WI38 (cell line): ENCODE measurements around the gene RAI2.
"Not testable (repeated sequence)": the region's sequence is repeated elsewhere in the genome, so short reads cannot be mapped to it uniquely, and the experiment has no call there.

Source experiments
- H3K4me3 ChIP-seq: 2 replicates; pipeline ENCODE4 v1.5.1; 2011; ENCODE audit warnings: low read depth, mild to moderate bottlenecking, control low read depth, low read length
- TF ChIP-seq, protein P1 (sequence below): IDR thresholded peaks from 2 replicates; pipeline ENCODE4 v1.5.1; 2012; ENCODE audit warnings: low read depth, mild to moderate bottlenecking, control low read depth, low read length

RAI2 gene

DNA sequence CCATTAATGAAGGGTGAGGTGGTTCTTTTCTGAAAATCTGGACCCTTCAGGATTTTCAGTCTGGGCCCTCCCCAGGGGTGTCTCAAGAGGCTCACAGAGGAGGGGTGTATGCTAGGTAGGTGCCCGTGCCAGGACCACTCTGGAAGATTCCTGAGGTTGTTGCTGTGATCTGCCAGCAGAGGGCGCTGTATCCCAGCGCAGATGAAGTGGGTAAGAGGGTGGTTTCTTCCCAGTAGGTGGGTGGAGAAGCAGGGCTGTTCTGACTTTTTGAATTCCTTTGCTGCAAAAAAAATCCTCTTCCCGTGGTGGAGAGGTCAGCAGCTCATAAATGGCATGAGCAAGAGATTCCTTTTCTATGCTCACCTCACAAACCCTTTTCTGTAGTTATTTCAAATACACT, 72.7 kb downstream of the RAI2 start:
- TF ChIP-seq, protein P1, sequence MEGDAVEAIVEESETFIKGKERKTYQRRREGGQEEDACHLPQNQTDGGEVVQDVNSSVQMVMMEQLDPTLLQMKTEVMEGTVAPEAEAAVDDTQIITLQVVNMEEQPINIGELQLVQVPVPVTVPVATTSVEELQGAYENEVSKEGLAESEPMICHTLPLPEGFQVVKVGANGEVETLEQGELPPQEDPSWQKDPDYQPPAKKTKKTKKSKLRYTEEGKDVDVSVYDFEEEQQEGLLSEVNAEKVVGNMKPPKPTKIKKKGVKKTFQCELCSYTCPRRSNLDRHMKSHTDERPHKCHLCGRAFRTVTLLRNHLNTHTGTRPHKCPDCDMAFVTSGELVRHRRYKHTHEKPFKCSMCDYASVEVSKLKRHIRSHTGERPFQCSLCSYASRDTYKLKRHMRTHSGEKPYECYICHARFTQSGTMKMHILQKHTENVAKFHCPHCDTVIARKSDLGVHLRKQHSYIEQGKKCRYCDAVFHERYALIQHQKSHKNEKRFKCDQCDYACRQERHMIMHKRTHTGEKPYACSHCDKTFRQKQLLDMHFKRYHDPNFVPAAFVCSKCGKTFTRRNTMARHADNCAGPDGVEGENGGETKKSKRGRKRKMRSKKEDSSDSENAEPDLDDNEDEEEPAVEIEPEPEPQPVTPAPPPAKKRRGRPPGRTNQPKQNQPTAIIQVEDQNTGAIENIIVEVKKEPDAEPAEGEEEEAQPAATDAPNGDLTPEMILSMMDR: peak; percentile 77
- no peak overlapping the region for H3K4me3 ChIP-seq

DNA sequence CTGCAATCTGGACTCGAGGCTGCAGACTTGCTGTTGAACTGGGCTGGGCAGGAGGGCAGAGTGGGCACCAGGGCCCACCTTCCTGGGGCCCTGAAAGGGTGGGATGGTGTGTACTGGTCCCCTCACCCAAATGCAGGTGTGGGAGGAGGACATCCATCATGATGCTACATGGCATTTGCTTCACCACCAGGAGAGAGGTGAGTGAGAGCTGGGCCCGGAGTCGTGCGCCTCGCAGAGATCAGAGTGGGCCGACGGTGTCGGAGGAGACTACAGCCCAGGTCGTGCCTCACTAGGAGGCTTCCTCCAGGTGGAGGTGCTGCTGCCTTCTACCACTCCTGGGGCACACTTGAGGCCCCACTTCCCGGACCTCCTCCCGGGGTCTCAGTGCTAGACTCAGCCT, 73.5 kb downstream of the RAI2 start:
- H3K4me3 ChIP-seq: no peak overlapping the region
- TF ChIP-seq, protein P1: no peak

DNA sequence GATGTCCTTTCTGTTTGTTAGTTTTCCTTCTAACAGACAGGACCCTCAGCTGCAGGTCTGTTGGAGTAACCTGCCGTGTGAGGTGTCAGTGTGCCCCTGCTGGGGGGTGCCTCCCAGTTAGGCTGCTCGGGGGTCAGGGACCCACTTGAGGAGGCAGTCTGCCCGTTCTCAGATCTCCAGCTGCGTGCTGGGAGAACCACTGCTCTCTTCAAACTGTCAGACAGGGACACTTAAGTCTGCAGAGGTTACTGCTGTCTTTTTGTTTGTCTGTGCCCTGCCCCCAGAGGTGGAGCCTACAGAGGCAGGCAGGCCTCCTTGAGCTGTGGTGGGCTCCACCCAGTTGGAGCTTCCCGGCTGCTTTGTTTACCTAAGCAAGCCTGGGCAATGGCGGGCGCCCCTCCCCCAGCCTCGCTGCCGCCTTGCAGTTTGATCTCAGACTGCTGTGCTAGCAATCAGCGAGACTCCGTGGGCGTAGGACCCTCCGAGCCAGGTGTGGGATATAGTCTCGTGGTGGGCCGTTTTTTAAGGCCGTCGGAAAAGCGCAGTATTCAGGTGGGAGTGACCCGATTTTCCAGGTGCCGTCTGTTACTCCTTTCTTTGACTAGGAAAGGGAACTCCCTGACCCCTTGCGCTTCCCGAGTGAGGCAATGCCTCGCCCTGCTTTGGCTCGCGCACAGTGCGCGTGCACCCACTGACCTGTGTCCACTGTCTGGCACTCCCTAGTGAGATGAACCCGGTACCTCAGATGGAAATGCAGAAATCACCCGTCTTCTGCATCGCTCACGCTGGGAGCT, 74.3 kb downstream of the RAI2 start:
- not testable (repeated sequence) for H3K4me3 ChIP-seq

DNA sequence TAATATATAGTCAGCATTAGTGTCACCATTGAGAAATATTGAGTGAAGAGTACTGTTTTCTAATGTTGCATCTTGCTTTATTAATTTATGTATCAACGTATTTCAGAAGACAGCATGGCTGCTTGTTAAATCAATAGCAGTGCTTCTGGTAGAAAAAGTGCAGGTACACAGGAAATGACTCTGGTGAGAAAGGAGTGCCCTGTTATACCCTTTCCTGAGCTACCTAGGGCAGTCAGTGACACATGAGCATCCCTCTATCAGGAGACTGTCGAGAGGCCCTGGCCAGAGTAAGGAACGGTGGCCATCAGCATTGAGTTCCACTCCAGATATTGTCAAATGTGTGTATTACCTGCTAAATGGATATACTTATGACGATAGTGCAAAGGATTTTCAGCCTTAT, 81.7 kb downstream of the RAI2 start:
- TF ChIP-seq, protein P1: no peak
- H3K4me3 ChIP-seq: no peak overlapping the region

DNA sequence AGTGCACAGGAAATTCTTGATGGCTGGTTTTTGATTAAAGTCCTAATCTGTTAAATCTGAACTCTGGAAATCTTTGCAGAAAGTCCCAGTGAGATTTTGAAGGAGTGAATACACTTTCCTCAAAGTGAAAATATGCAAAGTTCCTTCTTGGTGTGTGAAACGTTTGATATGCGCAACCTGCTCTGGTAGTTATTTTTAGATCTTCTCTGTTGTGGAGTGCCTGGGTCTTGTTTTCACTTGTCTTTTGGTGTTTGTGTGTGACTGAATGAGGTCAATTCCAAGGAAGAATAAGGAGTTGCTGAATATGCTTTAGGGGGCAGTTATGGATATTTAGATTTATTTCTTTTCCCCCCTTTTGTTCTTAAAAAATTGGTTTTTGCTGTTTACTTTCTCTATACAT, 82.1 kb downstream of the RAI2 start:
- TF ChIP-seq, protein P1: no peak
- no peak overlapping the region for H3K4me3 ChIP-seq

DNA sequence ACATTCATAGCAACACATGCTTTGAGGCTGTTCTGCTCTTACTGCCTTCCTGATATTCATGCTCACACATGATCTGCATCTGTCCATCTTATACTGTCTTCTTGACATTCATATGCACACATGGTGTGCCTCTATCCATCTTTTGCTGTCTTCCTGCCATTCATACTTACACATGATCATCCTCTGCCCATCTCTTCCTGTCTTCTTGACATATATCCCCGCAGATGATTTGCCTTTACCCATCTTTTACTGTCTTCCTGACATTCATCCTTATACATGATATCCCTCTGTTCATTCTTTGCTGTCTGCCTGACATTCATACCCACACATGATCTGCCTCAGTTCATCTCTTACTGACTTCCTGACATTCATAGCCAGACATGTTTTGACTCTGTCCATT, 87.0 kb downstream of the RAI2 start:
- TF ChIP-seq, protein P1: no peak

DNA sequence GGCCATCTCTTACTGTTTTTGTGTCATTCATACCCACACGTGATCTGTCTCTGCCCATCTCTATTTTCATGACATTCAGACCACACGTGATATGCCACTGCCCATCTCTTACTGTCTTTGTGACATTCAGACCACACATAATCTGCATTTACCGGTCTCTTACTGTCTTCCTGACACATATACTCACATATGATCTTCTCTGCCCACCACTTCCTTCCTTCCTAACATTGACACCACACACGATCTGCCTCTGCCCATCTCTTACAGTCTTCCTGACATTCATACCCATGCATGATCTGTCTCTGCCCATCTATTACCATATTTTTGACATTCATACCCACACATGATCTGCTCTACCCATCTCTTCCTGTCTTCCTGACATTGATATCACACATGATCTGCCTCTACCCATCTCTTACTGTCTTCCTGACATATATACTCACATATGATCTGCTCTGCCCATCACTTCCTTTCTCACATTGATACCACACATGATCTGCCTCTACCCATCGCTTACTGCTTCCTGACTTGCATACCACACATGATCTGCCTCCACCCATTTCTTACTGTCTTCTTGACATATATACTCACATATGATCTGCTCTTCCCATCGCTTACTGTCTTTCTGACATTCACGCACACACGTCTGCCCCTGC, 87.7 kb downstream of the RAI2 start:
- H3K4me3 ChIP-seq: no peak overlapping the region
- TF ChIP-seq, protein P1: no peak

More for the DNA sequence above, 87.0 kb downstream of the RAI2 start:
- H3K4me3 ChIP-seq: no peak overlapping the region
